HG02798 (cell line): ENCODE measurements around the gene KBTBD6.
"Not testable (repeated sequence)": the region's sequence is repeated elsewhere in the genome, so short reads cannot be mapped to it uniquely, and the experiment has no call there.

Experiments
- ATAC-seq: cut with Tn5 transposase; IDR thresholded peaks from one replicate; pipeline ENCODE4 v1.9.1; 2021; ENCODE audit warnings: mild to moderate bottlenecking; ENCODE audit not compliant: unreplicated experiment, poor library complexity

The KBTBD6 gene

GRCh38 chr13:41132512-41133152 lies at the start of gene KBTBD6:
Gene KBTBD6, minus strand, starts transcription at chr13:41132802. Its CDS starts 291 bp downstream, at chr13:41132511.
- peak; percentile 98 for ATAC-seq

DNA sequence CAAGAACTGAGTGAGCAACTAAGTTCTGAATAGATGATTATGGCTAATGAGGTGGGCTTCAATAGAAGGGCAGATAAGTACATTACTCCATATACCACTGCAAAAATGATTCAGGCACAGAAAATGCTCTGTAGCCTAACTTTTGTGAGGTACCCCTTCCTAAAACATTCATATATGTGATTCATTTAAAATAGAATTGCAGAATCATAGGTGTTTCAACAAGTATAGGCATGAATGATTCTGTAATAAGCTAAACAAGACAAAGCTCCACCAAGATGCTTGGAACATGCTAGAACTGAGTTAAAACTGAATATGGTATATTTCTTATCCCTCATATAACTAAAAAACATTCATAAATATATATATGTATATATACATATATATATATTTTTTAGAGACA lies 49.6 kb upstream of the KBTBD6 start:
- ATAC-seq: no peak

- ATAC-seq: no peak
Measured at GRCh38 chr13:41179593-41180250, 47.1 kb upstream of the KBTBD6 start.

- ATAC-seq: no peak
Measured at GRCh38 chr13:41178040-41178439, 45.4 kb upstream of the KBTBD6 start.

DNA sequence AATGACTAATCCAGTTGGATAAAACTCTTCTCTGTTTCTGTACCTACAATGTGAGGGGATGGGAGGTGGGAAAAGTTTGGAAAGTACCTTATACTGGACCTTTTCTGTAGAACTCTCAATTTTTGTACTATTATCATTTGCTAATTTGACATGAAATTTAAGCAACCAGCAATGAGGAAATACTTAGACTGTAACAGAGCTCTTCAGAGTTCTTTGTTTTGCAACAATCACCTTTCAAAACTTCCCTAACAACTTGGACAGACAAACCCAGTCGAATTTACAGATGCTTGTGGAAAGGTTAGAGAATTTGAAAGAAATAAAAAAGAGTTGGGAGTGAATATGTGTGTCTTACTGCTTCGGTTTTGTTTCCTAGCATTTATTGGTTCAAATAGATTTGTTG lies 45.0 kb upstream of the KBTBD6 start:
- no peak for ATAC-seq

- not testable (repeated sequence) for ATAC-seq
Measured at GRCh38 chr13:41175576-41175975, 43.0 kb upstream of the KBTBD6 start.

DNA sequence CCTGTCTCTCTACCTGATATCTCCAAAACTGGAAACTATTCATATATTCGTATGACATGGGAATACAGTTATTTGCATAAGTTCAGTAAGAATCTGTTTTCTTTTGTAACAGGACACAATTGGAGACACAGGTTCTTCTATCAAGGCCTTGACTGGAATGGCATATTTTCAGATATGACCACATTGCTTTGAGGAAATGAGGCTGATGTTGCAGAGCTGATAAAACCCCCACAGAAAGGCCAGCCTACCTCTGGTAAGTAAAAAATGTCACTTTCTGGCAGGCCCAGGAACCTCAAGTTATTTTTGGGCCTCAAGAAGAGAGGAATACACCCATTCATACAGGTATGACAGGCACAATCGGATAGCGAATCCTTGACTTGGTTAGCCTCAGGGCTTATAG lies 29.5 kb upstream of the KBTBD6 start:
- ATAC-seq: no peak

DNA sequence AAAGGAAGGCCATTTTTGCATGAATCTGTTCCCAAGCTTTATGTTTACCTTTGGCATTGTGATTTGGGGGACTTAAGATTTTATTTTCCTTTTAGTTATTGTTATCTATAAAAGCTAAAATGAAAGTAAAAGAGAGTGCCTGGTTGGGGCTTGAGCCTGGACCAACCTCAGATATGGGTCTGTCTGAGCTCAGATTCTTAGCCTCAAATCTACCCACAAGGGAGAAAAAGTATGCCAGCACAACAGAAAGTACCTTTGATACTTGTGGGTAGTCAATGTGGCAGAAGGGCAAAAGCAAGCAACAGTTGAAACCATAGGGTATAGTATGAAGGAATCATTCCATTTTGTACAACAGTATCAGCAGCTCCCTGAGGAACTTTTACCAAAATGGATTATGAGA lies 26.6 kb upstream of the KBTBD6 start:
- no peak for ATAC-seq

- ATAC-seq: no peak
Measured at GRCh38 chr13:41157048-41157717, 24.6 kb upstream of the KBTBD6 start.

- no peak for ATAC-seq
Measured at GRCh38 chr13:41156620-41157019, 24.0 kb upstream of the KBTBD6 start.

DNA sequence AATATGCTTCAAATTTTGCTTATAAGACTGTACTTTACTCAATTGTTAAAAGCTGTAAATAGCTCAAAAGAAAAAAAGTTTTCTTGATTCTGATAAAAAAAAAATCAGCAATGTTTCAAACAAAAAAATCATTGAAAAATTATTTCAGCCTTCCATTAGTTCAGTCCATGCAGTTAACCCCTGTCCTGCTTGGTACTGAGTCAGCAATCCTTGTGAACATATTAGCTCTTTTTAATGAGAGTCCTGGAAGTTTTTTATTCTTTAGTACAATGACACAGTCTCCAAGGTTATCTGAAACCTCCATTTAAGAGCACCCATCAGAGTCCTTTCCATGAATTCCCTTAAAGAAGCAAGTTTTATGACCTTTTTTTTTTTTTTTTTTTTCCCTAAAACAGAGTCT lies 21.4 kb upstream of the KBTBD6 start:
- no peak for ATAC-seq

- no peak for ATAC-seq
Measured at GRCh38 chr13:41152005-41152404, 19.4 kb upstream of the KBTBD6 start.

DNA sequence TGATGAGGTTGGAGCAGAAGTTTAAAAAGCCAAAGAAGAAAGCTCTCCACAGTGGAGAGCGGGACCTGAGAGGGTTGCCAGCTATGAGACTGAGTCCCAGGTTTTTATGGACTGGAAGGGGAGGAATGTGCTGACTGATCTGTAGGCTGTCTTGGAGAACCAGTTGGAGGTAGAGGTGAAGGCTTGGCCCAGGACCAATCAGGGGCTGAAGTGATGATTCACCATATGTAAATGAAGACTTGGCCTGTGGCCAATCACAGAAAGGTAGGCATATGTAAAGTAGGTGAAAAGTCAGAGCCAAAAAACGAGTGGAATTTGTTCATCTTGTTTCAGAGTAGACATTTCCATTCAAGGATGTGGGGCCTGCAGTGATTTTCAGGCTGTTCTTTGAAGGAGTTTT lies 17.5 kb upstream of the KBTBD6 start:
- no peak for ATAC-seq

DNA sequence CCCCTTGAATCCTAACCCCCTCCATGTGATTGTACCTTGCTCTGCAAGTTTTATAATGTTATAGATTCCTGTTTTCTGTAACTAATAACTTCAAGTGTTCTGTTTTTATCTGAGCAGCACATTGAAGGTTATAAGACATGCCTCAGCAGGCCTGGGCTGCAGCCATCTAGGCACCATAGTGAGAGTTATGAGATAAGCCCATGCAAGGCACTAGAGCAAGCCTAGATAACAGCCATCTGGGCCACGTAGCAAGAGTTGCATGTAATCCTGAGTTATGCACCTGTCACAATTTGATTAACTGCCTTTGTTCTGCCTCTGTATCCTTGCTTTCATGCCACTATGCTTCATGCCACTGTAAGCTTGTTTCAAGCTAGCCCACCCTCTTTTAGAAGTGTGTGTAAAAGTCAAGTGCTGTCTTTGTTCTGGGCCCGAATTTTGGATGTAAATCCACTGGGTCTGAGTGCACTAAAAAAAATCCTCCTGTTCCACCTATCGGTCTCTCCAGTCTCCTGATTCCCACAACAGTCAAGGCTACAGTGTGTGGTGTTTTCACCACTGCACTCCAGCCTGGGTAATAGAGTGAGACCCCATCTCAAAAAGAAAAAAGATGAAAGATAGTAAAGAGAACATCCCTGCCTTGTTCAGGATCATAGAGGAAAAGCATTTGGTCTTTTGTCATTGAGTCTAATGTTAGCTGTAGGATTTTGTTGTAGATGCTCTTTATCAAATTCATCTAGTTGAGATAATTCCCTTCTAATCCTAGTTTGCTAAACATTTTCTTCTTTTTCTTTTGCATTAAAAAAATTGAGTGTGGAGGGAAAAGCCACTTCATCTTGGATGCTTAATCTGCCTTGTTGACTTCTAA lies 16.0 kb upstream of the KBTBD6 start:
- no peak for ATAC-seq

DNA sequence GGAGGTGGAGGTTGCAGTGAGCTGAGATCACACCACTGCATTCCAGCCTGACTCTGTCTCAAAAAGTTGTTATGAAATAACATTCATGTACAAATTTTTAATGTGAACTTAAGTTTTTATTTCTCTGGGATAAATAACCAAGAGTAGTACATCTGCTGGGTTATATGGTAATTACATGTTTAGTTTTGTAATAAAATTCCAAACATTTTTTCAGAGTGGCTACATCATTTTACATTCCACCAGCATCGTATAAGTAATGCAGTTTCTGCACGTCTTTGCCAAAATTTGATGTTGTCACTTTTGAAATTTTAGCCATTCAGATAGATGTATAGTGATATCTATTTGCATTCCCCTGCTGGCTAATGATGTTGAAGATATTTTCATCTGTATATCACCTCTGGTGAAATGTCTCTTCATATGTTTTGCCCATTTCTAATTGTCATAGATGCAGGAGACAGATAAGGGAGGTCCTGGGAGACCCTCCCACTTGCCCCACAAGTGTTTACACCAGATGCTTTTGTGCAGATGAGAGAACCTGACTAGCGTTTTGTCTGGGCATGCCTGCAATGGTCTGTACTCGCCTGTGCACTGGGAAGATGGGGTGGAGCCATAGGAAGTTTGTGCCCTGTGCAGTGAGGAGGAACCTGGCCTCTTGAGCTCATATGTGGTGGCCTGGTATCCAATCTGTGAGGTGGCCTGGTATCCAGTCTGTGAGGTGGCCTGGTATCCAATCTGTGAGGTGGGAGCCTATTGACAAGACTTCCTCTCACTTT lies 12.7 kb upstream of the KBTBD6 start:
- no peak for ATAC-seq

- ATAC-seq: no peak
Measured at GRCh38 chr13:41144576-41144975, 12.0 kb upstream of the KBTBD6 start.

GRCh38 chr13:41139296-41139966 lies 6.8 kb upstream of the KBTBD6 start:
- no peak for ATAC-seq

GRCh38 chr13:41137951-41138350 lies 5.3 kb upstream of the KBTBD6 start:
- ATAC-seq: no peak

- ATAC-seq: no peak
Measured at GRCh38 chr13:41137241-41137640, 4.6 kb upstream of the KBTBD6 start.
